ENCODE results near the gene ICAM1. TPM values are rescaled to one million over a fixed set of nuclear protein-coding genes. Genes with fewer than 3 reads are reported as not detected.

Gene ICAM1
- total and polyA plus RNA-seq, 7 donors, result 5.4 to 33.1 (median 14.1) TPM

DNA sequence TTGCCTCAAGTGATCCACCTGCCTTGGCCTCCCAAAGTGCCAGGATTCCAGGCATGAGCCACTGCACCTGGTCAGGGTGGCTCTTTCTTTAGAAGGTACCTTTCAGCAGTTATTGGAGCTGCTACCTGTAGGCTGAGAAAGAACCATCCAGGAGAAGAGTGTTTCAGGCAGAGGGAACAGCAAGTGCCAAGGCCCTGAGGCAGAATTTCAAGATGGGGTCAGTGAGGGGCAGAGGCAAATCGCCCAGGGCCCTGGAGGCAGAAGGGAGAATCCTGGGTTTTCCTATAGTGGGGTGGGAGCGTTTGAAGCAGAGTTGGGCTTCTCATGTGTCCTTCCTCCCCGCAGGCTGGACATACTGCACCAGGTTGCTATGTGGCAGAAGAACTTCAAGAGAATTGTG, 16.7 kb upstream of the ICAM1 start:
- Histone ChIP-seq H3K9me3 (no peaks in the 10 kb centered on the region), H3K27ac (no peak overlapping the region), H3K36me3 (peaks cover 28 to 53% (median 35%) of the 10 kb centered on the region in 4 donors), H3K27me3 (no peaks in the 10 kb centered on the region), H3K4me1 (peaks cover 0 to 27% (median 17%) of the 10 kb centered on the region in 4 donors), H3K4me3 (no peak overlapping the region)
- intact Hi-C loops (cut with DNase I), result loop anchor here (5.0 kb wide), 2 partner anchors 128 to 147 kb away; partner anchors contain the start of genes PPAN and TYK2
- no peak for TF ChIP-seq POLR2AphosphoS5 (IDR thresholded peaks at IDR 0.05)
- TF ChIP-seq, protein P1, sequence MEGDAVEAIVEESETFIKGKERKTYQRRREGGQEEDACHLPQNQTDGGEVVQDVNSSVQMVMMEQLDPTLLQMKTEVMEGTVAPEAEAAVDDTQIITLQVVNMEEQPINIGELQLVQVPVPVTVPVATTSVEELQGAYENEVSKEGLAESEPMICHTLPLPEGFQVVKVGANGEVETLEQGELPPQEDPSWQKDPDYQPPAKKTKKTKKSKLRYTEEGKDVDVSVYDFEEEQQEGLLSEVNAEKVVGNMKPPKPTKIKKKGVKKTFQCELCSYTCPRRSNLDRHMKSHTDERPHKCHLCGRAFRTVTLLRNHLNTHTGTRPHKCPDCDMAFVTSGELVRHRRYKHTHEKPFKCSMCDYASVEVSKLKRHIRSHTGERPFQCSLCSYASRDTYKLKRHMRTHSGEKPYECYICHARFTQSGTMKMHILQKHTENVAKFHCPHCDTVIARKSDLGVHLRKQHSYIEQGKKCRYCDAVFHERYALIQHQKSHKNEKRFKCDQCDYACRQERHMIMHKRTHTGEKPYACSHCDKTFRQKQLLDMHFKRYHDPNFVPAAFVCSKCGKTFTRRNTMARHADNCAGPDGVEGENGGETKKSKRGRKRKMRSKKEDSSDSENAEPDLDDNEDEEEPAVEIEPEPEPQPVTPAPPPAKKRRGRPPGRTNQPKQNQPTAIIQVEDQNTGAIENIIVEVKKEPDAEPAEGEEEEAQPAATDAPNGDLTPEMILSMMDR (IDR thresholded peaks at IDR 0.05), result no peak
- TF ChIP-seq POLR2A (IDR thresholded peaks at IDR 0.05), result no peak
- TF ChIP-seq EP300 (IDR thresholded peaks at IDR 0.05), result no peak
- 94 to 95% methylated on average over 3 of the region's 3 CpGs for WGBS, 2 donors
- DNase-seq, result no peak

DNA sequence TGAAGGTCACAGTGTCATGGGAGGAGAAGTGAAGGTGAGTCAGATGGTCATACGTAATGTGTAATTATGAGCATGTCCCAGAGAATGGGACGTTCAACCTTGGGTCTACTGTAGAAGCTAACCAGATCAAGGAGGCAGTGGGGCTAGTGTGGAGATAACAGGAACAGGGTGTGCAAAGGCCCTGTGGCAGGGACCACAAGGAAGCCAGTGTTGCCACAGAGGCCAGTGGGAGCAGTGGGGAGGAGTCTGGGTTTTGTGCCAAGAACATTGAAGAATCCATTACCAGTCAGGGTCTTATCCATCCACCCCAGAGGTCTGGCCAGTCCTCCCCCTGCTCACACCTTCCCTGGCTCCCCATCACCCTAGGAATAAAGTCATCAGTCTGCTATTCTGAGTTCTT, 15.6 kb upstream of the ICAM1 start:
- 95% methylated on average over 2 of the region's 2 CpGs for WGBS, 2 donors
- intact Hi-C loops (cut with DNase I), result no loop called here
- H3K27me3 ChIP-seq, result no peaks in the 10 kb centered on the region
- TF ChIP-seq POLR2A (IDR thresholded peaks at IDR 0.05), result no peak
- TF ChIP-seq POLR2AphosphoS5 (IDR thresholded peaks at IDR 0.05), result no peak
- no peak for TF ChIP-seq EP300 (IDR thresholded peaks at IDR 0.05)
- TF ChIP-seq, protein P1 (IDR thresholded peaks at IDR 0.05), result no peak
- no peak for DNase-seq
- no peaks in the 10 kb centered on the region for H3K9me3 ChIP-seq
- H3K4me3 ChIP-seq, result no peak overlapping the region
- peaks cover 0 to 21% (median 13%) of the 10 kb centered on the region in 4 donors for H3K4me1 ChIP-seq
- H3K27ac ChIP-seq, result no peak overlapping the region
- peaks cover 32 to 63% (median 38%) of the 10 kb centered on the region in 4 donors for H3K36me3 ChIP-seq

DNA sequence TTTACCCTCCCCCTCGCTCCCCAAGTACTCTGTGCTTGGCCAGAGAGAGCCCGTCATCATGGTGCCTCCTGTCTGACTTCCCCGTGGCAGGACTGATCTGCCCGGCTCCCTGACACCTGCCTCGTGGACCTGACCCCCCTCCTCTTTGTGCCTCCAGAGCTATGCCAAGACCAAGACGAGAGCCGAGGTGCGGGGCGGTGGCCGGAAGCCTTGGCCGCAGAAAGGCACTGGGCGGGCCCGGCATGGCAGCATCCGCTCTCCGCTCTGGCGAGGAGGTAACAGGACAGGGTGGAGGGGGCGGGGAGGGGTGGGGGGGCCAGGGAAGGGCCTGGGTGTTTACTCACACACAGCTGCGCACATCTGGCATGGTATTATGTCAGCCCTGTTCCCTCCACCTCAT, 14.4 kb upstream of the ICAM1 start:
- Histone ChIP-seq H3K4me1 (peaks cover 0 to 12% (median 7%) of the 10 kb centered on the region in 4 donors), H3K36me3 (peaks cover 32 to 63% (median 38%) of the 10 kb centered on the region in 4 donors)
- no peak for DNase-seq

DNA sequence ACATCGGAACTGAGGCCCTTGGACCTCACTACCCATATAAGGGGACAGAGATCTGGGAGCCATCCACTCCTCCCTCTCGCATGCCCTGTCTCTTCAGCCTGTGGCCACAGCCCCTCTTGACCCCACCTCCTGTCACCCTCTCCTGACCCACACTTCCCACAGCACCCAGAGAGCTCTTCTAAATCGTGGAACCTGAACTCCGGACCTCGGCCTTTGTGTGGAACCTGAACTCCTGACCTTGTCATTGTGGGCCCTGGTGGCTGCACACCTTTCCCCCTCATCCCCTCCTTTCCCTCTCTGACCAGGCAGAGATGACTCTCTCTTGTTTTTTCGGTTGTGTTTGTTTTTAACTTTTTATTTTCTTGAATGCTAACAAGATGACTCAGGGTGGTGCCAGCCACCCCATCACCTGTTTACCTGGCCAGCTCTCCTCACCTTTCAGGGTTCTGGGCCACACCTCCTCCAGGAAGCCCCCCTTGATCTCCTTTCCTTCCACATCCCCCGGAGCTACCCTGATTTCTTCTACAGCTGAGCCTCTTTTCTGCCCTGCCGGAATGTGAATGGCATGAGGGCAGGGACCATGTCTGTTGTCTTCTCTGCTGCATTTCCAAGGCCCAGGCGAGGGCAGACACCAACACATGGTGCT, 13.8 kb upstream of the ICAM1 start:
- H3K27me3 ChIP-seq, result no peaks in the 10 kb centered on the region
- WGBS, 2 donors, result 82 to 89% methylated on average over 9 of the region's 9 CpGs
- no peak for DNase-seq
- no peaks in the 10 kb centered on the region for H3K9me3 ChIP-seq
- no peak overlapping the region for H3K27ac ChIP-seq
- peaks cover 0 to 12% (median 7%) of the 10 kb centered on the region in 4 donors for H3K4me1 ChIP-seq
- H3K36me3 ChIP-seq, result peaks cover 32 to 63% (median 38%) of the 10 kb centered on the region in 4 donors
- H3K4me3 ChIP-seq, result no peak overlapping the region
- no peak for TF ChIP-seq EP300 (IDR thresholded peaks at IDR 0.05)
- TF ChIP-seq, protein P1 (IDR thresholded peaks at IDR 0.05), result no peak
- TF ChIP-seq POLR2A (IDR thresholded peaks at IDR 0.05), result no peak
- TF ChIP-seq POLR2AphosphoS5 (IDR thresholded peaks at IDR 0.05), result no peak
- intact Hi-C loops (cut with DNase I), result no loop called here

More for the DNA sequence above, 14.4 kb upstream of the ICAM1 start:
- Histone ChIP-seq H3K27ac (no peak overlapping the region), H3K4me3 (no peak overlapping the region), H3K9me3 (no peaks in the 10 kb centered on the region), H3K27me3 (no peaks in the 10 kb centered on the region)
- intact Hi-C loops (cut with DNase I), result no loop called here
- TF ChIP-seq POLR2A (IDR thresholded peaks at IDR 0.05) (no peak), EP300 (IDR thresholded peaks at IDR 0.05) (no peak), POLR2AphosphoS5 (IDR thresholded peaks at IDR 0.05) (no peak)
- TF ChIP-seq, protein P1 (IDR thresholded peaks at IDR 0.05), result no peak
- 83 to 89% methylated on average over 18 of the region's 18 CpGs for WGBS, 2 donors
